GM12865 (cell line): Measurements from ENCODE around the gene COPS7A.

Experiments
- DNase-seq: peaks from one replicate; pipeline ENCODE4 v3.0.0; 2010; ENCODE audit warnings: low read depth
- H3K4me3 ChIP-seq: 2 replicates; pipeline ENCODE4 v1.5.1; 2011; ENCODE audit warnings: mild to moderate bottlenecking, low read depth, low read length, control low read depth
- CTCF ChIP-seq: IDR thresholded peaks from 2 replicates; pipeline ENCODE4 v1.5.1; 2011; ENCODE audit warnings: low read length, control low read depth, low read depth, inconsistent platforms; ENCODE audit not compliant: insufficient read depth; ENCODE audit errors: missing control alignments

The COPS7A gene

GRCh38 chr12:6775185-6776174 lies 51.6 kb downstream of the COPS7A start:
- no peak overlapping the region for H3K4me3 ChIP-seq
- no peak for TF ChIP-seq CTCF
- no peak for DNase-seq

DNA sequence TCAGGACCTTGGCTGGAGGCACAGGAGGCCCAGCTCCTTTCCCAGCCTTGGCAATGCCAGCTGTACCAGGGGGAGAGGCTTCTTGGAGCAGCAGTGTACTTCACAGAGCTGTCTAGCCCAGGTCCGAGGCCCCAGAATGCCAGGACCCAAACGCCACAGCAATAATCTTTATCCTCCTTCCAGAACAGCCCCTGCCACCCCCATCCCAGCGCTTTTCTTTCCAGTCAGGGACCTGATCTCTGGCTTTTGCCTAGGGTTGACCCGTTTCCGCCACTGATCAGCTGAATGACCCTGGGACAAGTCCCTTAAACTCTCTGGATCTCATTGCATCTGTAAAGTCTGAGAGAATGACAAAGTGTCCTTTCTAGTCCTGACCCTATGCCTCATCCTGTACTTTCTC lies 53.5 kb downstream of the COPS7A start:
- no peak for DNase-seq
- no peak for TF ChIP-seq CTCF
- no peak overlapping the region for H3K4me3 ChIP-seq

DNA sequence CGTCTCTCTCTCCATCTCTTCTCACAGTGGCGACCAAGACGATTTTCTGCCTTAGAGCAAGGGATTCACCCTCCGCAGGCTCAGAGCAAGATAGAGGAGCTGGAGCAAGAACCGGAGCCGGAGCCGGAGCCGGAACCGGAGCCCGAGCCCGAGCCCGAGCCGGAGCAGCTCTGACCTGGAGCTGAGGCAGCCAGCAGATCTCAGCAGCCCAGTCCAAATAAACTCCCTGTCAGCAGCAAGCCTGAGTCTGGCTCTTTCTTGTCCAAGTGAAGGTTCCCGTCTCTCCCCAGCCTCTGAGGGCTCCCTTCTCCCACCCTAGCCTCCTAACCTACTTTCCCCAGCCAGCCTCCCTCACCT lies 54.3 kb downstream of the COPS7A start:
- no peak for TF ChIP-seq CTCF
- no peak for DNase-seq
- H3K4me3 ChIP-seq: peak overlapping the region; percentile 51

DNA sequence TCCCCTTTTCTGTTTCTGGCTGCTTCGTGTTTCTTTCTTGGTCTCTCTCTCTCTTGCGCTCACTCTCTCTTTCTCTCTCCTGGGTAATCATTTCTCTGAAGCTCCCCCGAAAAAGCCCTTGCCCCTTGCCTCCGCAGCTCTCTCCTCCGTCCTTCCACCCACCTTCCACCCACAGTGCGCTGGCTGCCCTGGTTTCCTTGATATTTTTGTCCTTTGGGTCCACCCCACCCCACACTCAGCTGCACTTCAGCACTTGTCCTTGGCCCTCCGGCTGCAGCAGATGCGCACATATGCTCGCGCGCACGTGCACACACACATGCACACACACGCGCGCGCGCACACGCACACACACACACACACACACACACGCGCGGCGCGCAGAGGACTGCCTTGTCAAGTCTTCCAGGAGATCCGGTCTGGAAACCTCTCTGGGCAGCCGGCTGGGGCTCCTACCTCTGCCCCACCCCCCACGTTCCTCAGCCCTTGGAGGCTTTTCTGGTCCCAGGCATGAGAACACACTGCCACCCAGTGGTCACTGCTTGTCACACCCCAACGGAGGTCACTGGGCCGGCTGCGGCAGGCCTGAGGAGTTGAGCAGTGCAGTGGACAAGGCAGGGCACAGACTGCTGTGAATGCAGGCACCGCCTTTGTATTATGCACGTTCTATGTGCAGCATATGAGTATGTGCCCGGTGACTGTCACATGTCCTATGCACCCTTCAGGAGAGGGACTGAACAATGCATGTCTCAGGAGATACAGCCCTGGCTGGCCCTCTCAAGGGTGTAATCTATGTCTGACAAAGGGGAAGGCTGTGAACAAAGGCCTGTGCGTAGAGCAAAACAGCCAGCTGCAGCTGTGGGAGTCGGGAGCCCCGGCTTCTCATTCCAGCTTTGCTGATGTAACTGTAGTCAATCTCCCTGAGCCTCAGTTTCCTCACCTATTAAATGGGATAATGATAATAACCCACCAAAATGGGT lies 55.0 kb downstream of the COPS7A start:
- peak overlapping the region; percentile 51 for H3K4me3 ChIP-seq
- peak; percentile 91 for DNase-seq

DNA sequence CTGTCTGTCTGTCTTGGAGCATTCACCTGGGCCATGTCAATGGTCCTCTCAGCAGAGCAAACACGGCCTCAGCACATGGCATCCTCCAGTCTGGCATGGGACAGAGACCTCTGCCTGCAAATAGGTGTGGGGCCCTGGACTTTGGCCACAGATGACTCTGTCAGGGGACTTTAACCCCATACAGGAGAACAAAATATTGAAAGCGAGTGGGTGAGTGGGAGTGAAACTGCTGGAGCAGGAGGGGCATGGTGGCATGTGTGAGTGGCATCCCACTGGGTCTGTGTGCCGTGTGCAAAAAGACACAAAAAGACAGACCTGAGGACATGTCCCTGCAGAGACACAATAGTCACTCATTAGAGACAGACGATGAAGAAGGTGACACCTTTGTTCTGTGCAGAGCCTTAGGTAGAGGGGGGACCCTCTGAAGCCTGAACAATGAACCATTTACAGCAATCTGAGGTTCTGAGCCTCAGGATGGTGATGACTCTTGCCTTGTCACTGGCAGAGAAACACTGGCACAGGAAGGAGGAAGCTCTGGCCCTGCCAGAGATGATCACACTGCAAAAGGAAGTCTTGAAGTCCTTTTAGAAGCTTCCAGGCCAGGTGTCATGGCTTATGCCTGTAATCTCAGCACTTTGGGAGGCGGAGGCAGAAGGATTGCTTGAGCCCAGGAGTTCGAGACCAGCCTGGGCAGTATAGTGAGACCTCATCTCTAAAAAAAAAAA lies 56.0 kb downstream of the COPS7A start:
- H3K4me3 ChIP-seq: no peak overlapping the region
- DNase-seq: no peak
- no peak for TF ChIP-seq CTCF

More for the DNA sequence above, 55.0 kb downstream of the COPS7A start:
- peak; percentile 85 for TF ChIP-seq CTCF

DNA sequence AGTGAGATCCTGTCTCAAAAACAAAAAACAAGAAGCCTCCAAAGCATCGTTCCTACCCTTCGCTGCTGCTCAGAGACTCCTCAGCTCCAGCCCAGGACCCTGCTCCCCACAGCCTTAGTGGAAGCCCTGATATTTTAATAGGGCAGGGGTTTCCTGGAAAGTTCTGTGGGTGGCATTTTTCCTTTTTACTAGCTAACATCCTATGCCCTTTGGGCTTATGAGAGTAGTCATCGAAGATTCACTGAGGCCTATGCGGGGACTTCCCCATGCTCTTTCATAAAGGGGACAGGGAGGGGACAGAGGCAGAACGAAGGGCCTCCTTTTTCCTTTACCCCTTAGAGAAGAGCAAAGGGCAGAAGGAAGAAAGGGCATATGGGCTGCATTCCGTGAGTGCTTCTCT lies 56.7 kb downstream of the COPS7A start:
- no peak overlapping the region for H3K4me3 ChIP-seq
- TF ChIP-seq CTCF: no peak
- no peak for DNase-seq
